ENCODE measurements around the gene MYO3B.
"Not testable (repeated sequence)": the region's sequence is repeated elsewhere in the genome, so short reads cannot be mapped to it uniquely, and the experiment has no call there.

Gene MYO3B

GRCh38 chr2:170258382-170258781 lies 80.4 kb downstream of the MYO3B start:
- DNase-seq, result no peak

GRCh38 chr2:170260188-170260587 lies 82.2 kb downstream of the MYO3B start:
- no peak for DNase-seq

- no peak for DNase-seq
Observed at GRCh38 chr2:170261566-170261965, 83.6 kb downstream of the MYO3B start.

GRCh38 chr2:170262343-170262742 lies 84.4 kb downstream of the MYO3B start:
- DNase-seq, result no peak

- DNase-seq, result no peak
Observed at GRCh38 chr2:170262806-170263205, 84.9 kb downstream of the MYO3B start.

GRCh38 chr2:170263728-170264521 lies 86.0 kb downstream of the MYO3B start:
- not testable (repeated sequence) for DNase-seq

- DNase-seq, result no peak
Observed at GRCh38 chr2:170264522-170264860, 86.5 kb downstream of the MYO3B start.

- DNase-seq, result no peak
Observed at GRCh38 chr2:170264865-170265264, 86.9 kb downstream of the MYO3B start.

- no peak for DNase-seq
Observed at GRCh38 chr2:170265321-170265720, 87.4 kb downstream of the MYO3B start.

GRCh38 chr2:170266358-170266757 lies 88.4 kb downstream of the MYO3B start:
- no peak for DNase-seq

- DNase-seq, result no peak
Observed at GRCh38 chr2:170267071-170267470, 89.1 kb downstream of the MYO3B start.

GRCh38 chr2:170270278-170270864 lies 92.4 kb downstream of the MYO3B start:
- DNase-seq, result no peak

- DNase-seq, result no peak
Observed at GRCh38 chr2:170271340-170271739, 93.4 kb downstream of the MYO3B start.

- DNase-seq, result no peak
Observed at GRCh38 chr2:170276056-170276455, 98.1 kb downstream of the MYO3B start.

- no peak for DNase-seq
Observed at GRCh38 chr2:170276925-170277629, 99.1 kb downstream of the MYO3B start.

GRCh38 chr2:170277951-170278350 lies 100.0 kb downstream of the MYO3B start:
- no peak for DNase-seq

GRCh38 chr2:170279615-170280014 lies 101.7 kb downstream of the MYO3B start:
- not testable (repeated sequence) for DNase-seq

GRCh38 chr2:170282851-170283250 lies 104.9 kb downstream of the MYO3B start:
- DNase-seq, result no peak

GRCh38 chr2:170284205-170284604 lies 106.3 kb downstream of the MYO3B start:
- no peak for DNase-seq

GRCh38 chr2:170288859-170289258 lies 110.9 kb downstream of the MYO3B start:
- no peak for DNase-seq

- no peak for DNase-seq
Observed at GRCh38 chr2:170291474-170291873, 113.5 kb downstream of the MYO3B start.

- DNase-seq, result no peak
Observed at GRCh38 chr2:170292415-170292814, 114.5 kb downstream of the MYO3B start.

- DNase-seq, result no peak
Observed at GRCh38 chr2:170297496-170297895, 119.5 kb downstream of the MYO3B start.
